PC-3 (cell line): ENCODE data around the gene PSG5.
"Not testable (repeated sequence)": the region's sequence is repeated elsewhere in the genome, so short reads cannot be mapped to it uniquely, and the experiment has no call there.

ENCODE experiments used
- EZH2phosphoT487 ChIP-seq: fragments of 300-600 bp; sonication (generic); IDR thresholded peaks from 2 replicates; pipeline ENCODE4 v1.6.1; 2018; ENCODE audit warnings: mild to moderate bottlenecking, antibody characterized with exemption, low read length, borderline replicate concordance
- TF ChIP-seq, protein P1 (sequence below): fragments of 300-600 bp; sonication (generic); conservative IDR thresholded peaks from 2 replicates; pipeline ENCODE4 v1.5.1; 2017; ENCODE audit warnings: antibody characterized with exemption, low read depth, mild to moderate bottlenecking, low read length

DNA sequence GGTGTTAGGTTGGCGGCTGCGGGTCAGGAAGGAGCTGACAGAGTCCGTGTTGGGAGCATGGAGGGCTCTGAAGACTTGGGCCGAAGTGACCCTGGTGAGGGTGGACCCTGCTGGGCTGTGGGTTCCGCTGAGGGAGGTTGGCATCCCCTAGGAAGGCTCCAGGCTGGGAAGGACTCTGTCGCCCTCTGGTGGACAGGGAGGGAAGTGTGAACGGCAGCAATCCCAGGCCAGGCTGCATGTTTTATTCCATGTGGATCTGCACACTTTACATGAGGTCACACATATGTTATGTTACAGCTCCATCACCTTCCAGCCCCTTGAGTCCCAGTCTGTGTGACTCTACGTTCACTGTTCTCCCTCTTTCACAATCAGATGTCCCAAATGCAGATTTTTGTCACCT is 20.8 kb upstream of the PSG5 start:
- TF ChIP-seq EZH2phosphoT487, result not testable (repeated sequence)
- TF ChIP-seq, protein P1, sequence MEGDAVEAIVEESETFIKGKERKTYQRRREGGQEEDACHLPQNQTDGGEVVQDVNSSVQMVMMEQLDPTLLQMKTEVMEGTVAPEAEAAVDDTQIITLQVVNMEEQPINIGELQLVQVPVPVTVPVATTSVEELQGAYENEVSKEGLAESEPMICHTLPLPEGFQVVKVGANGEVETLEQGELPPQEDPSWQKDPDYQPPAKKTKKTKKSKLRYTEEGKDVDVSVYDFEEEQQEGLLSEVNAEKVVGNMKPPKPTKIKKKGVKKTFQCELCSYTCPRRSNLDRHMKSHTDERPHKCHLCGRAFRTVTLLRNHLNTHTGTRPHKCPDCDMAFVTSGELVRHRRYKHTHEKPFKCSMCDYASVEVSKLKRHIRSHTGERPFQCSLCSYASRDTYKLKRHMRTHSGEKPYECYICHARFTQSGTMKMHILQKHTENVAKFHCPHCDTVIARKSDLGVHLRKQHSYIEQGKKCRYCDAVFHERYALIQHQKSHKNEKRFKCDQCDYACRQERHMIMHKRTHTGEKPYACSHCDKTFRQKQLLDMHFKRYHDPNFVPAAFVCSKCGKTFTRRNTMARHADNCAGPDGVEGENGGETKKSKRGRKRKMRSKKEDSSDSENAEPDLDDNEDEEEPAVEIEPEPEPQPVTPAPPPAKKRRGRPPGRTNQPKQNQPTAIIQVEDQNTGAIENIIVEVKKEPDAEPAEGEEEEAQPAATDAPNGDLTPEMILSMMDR, result peak; percentile 35; the same call in 1 of the 2 replicates
